ENCODE data around the gene RAX. TPM values are rescaled to one million over a fixed set of nuclear protein-coding genes. Genes with fewer than 3 reads are reported as not detected.

The RAX gene
- total and polyA plus RNA-seq, 2 of the 8 experiments (the other 6 are each of a cell fraction or from before 2014, with no cell fraction given), result 0.12 to 0.52 TPM

DNA sequence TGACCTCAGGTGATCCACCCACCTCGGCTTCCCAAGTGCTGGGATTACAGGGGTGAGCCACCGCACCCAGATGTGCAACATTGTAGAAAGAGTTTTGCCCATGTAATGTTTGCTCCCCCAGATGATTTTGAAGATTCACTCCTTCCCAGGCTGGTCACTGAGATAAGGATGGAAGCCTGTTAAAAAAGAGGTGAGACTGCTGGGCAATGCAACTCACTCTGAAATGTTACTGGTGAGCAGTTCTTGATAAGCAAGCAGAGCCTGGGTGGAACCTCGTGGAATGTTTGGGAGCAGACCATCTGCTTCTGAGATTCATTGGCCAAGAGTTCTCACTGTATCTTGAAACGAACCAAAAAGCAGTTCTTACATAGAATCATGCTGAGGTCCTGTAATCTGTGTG, 33.6 kb downstream of the RAX start:
- no peak overlapping the region for H3K27ac ChIP-seq (ENCODE audit: low read depth, low read length)
- H4K20me1 ChIP-seq (replicated peaks in 1 of 2; ENCODE audit: control insufficient read depth in 1 of 2, insufficient read depth in 2 of 2, low read length in 2 of 2), result no peaks in the 10 kb centered on the region
- no peak overlapping the region for H2AFZ ChIP-seq (ENCODE audit: low read length)
- H3K4ac ChIP-seq (replicated peaks; ENCODE audit: insufficient read length, low read depth, low read length), result no peak overlapping the region
- no peak overlapping the region for H2BK20ac ChIP-seq (ENCODE audit: low read length)
- no peaks in the 10 kb centered on the region for H3K4me1 ChIP-seq (replicated peaks in 1 of 4; ENCODE audit: control insufficient read depth in 3 of 4, insufficient read depth in 4 of 4, low read length in 3 of 4)
- no peak overlapping the region for H3K9ac ChIP-seq (replicated peaks in 1 of 4; ENCODE audit: extremely low read depth in 1 of 4, low read depth in 3 of 4, low read length in 3 of 4)
- TF ChIP-seq MAFK (IDR thresholded peaks at IDR 0.05; ENCODE audit: low read depth, low read length) (no peak), JUND (IDR thresholded peaks at IDR 0.05; ENCODE audit: low read length) (no peak), NRF1 (IDR thresholded peaks at IDR 0.05; ENCODE audit: low read depth, low read length) (no peak), BRCA1 (IDR thresholded peaks at IDR 0.05; ENCODE audit: low read depth, low read length) (no peak), SIX5 (IDR thresholded peaks at IDR 0.05; ENCODE audit: low read depth, low read length) (no peak), TAF7 (optimal IDR thresholded peaks at IDR 0.05; ENCODE audit: borderline replicate concordance, low read depth, low read length) (no peak), SUZ12 (IDR thresholded peaks at IDR 0.05; ENCODE audit: low read length) (no peak), SP2 (IDR thresholded peaks at IDR 0.05; ENCODE audit: low read length) (no peak)
- TF ChIP-seq, protein P1, sequence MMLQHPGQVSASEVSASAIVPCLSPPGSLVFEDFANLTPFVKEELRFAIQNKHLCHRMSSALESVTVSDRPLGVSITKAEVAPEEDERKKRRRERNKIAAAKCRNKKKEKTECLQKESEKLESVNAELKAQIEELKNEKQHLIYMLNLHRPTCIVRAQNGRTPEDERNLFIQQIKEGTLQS (IDR thresholded peaks at IDR 0.05; ENCODE audit: insufficient read depth, low read depth, low read length), result no peak
- no peak overlapping the region for H4K5ac ChIP-seq (ENCODE audit: insufficient read length, low read depth, low read length)
- H3K4me3 ChIP-seq (ENCODE audit: extremely low read depth in 1 of 4, insufficient read depth in 2 of 4, low read depth in 3 of 4, low read length in 4 of 4), result no peak overlapping the region
- H3K14ac ChIP-seq (ENCODE audit: insufficient read length), result no peak overlapping the region
- H3K79me2 ChIP-seq (ENCODE audit: control insufficient read depth in 1 of 2, insufficient read depth in 2 of 2, low read length in 2 of 2), result no peaks in the 10 kb centered on the region
- H4K91ac ChIP-seq (replicated peaks; ENCODE audit: insufficient read length, low read length), result no peak overlapping the region
- no peak overlapping the region for H2BK12ac ChIP-seq (ENCODE audit: low read depth, low read length)
- 91% methylated on average over 4 of the region's 4 CpGs; no CpG with 5 or more reads in 1 of the 2 experiments for WGBS, 2 experiments (ENCODE audit: extremely low coverage in 1 of 2, insufficient coverage in 1 of 2, insufficient read length in 1 of 2, insufficient replicate concordance in 2 of 2, low coverage in 1 of 2, low lambda C conversion rate in 2 of 2, missing lambda C conversion rate in 1 of 2)
- H3K27me3 ChIP-seq (replicated peaks in 1 of 4; ENCODE audit: control insufficient read depth in 3 of 4, extremely low read depth in 1 of 4, insufficient read depth in 3 of 4, low read length in 3 of 4), result peaks cover 0 to 1% (median 0%) of the 10 kb centered on the region in 4 experiments; a peak in 2 of 7 replicates
- CTCF ChIA-PET (ENCODE audit: partially characterized antibody), result interaction anchor here (1.1 to 4.8 kb wide), 2 partner anchors 10 to 163 kb away, joined by 3 to 33 read pairs; no protein-coding TSS in a partner anchor
- no peaks in the 10 kb centered on the region for H3K79me1 ChIP-seq (ENCODE audit: low read depth, low read length)
- H3K4me2 ChIP-seq (ENCODE audit: insufficient read depth in 1 of 2, low read depth in 2 of 2, low read length in 2 of 2), result no peak overlapping the region
- no peaks in the 10 kb centered on the region for H3K9me3 ChIP-seq (ENCODE audit: insufficient read depth in 2 of 2, low read depth in 1 of 2, low read length in 1 of 2)
- no peak overlapping the region for H3K23ac ChIP-seq (ENCODE audit: insufficient read length)
- H2BK15ac ChIP-seq (ENCODE audit: low read length), result no peak overlapping the region
- POLR2A ChIA-PET (ENCODE audit: partially characterized antibody), result no interaction called here
- DNase-seq (ENCODE audit: low read depth in 1 of 2, low spot score in 2 of 2) (no peak), FAIRE-seq (no peak)
- H3K18ac ChIP-seq (ENCODE audit: extremely low read depth, low read length), result no peak overlapping the region
- H2BK120ac ChIP-seq (replicated peaks; ENCODE audit: low read depth, low read length), result no peak overlapping the region
- H3K56ac ChIP-seq (replicated peaks; ENCODE audit: insufficient read length, low read depth, low read length), result no peak overlapping the region
- no peak overlapping the region for H2AK5ac ChIP-seq (ENCODE audit: low read depth, low read length)
- H4K8ac ChIP-seq (ENCODE audit: extremely low read depth, insufficient read depth, low read length), result no peak overlapping the region
- H3K36me3 ChIP-seq (ENCODE audit: control insufficient read depth in 2 of 4, insufficient read depth in 4 of 4, low read length in 3 of 4), result no peaks in the 10 kb centered on the region
- H3K23me2 ChIP-seq (ENCODE audit: low read depth, low read length), result no peaks in the 10 kb centered on the region
- no peak overlapping the region for H2BK5ac ChIP-seq (ENCODE audit: low read depth, low read length)
